OCI-LY7 (cell line): ENCODE measurements around the gene NTPCR. TPM values are rescaled to one million over a fixed set of nuclear protein-coding genes. Genes with fewer than 3 reads are reported as not detected.

ENCODE experiments used
- BruUV-seq: library from RNA; stranded (reverse); fragments of 400-500 nt; replicated peaks from 2 replicates; lab custom pipeline; 2021; lab: Mats Ljungman, UMichigan
- CTCF ChIA-PET: fragments of 300-600 bp; sonication (Branson Sonifier 250); formaldehyde crosslinking; loops from one replicate; lab custom pipeline; 2022; ENCODE audit warnings: antibody characterized with exemption; ENCODE audit not compliant: unreplicated experiment; lab: Charles Lee
- POLR2A ChIA-PET: fragments of 300-600 bp; sonication (Branson Sonifier 250); formaldehyde crosslinking; loops from one replicate; lab custom pipeline; 2022; ENCODE audit warnings: antibody characterized with exemption; lab: Charles Lee
- DNase-seq: peaks from one replicate; pipeline ENCODE4 v3.0.0-alpha.2; 2015; ENCODE audit warnings: low spot score
- H2AFZ ChIP-seq: fragments of 200-600 bp; sonication (generic), shearing (Covaris generic); 2 replicates; pipeline ENCODE4 v1.6.1; 2014; ENCODE audit warnings: mild to moderate bottlenecking, antibody characterized with exemption, low read length, moderate library complexity
- H3K27ac ChIP-seq: fragments of 200-600 bp; sonication (generic); 2 replicates; pipeline ENCODE4 v1.5.1; 2014; ENCODE audit warnings: mixed run types, low read depth, mild to moderate bottlenecking, moderate library complexity, low read length, inconsistent platforms; ENCODE audit not compliant: poor library complexity, severe bottlenecking
- H3K36me3 ChIP-seq: fragments of 200-600 bp; sonication (generic); 2 replicates; pipeline ENCODE4 v1.6.1; 2014; ENCODE audit warnings: mild to moderate bottlenecking, antibody characterized with exemption, low read length, moderate library complexity, mixed read lengths; ENCODE audit not compliant: insufficient read depth
- H3K4me1 ChIP-seq: fragments of 200-600 bp; sonication (generic); 2 replicates; pipeline ENCODE4 v1.5.1; 2014; ENCODE audit warnings: mild to moderate bottlenecking, low read length; ENCODE audit not compliant: insufficient read depth, poor library complexity, severe bottlenecking
- H3K4me2 ChIP-seq: fragments of 200-600 bp; sonication (generic); 2 replicates; pipeline ENCODE4 v1.6.1; 2014; ENCODE audit warnings: mild to moderate bottlenecking, low read length
- H3K4me3 ChIP-seq: fragments of 200-600 bp; sonication (generic); 2 replicates; pipeline ENCODE4 v1.5.1; 2014; ENCODE audit warnings: mild to moderate bottlenecking, low read depth, low read length; ENCODE audit not compliant: poor library complexity, severe bottlenecking
- H3K79me2 ChIP-seq: fragments of 200-600 bp; sonication (generic); 2 replicates; pipeline ENCODE4 v1.6.1; 2016; ENCODE audit warnings: low read depth, mild to moderate bottlenecking, low read length, moderate library complexity, mixed read lengths; ENCODE audit not compliant: insufficient read depth
- H3K9me2 ChIP-seq: fragments of 200-600 bp; sonication (generic); 2 replicates; pipeline ENCODE4 v1.6.1; 2016; ENCODE audit warnings: mild to moderate bottlenecking, low read length, mixed read lengths; ENCODE audit not compliant: insufficient read depth
- H3K9me3 ChIP-seq: fragments of 200-600 bp; sonication (generic); 2 replicates; pipeline ENCODE4 v1.6.1; 2014; ENCODE audit warnings: mild to moderate bottlenecking, mixed run types, low read length, mixed read lengths
- H4K20me1 ChIP-seq: fragments of 200-600 bp; sonication (generic); 2 replicates; pipeline ENCODE4 v1.6.1; 2014; ENCODE audit warnings: mild to moderate bottlenecking, antibody characterized with exemption, low read length, moderate library complexity, mixed read lengths; ENCODE audit not compliant: insufficient read depth
- EZH2phosphoT487 ChIP-seq: fragments of 200-600 bp; sonication (generic); IDR thresholded peaks from 2 replicates; pipeline ENCODE4 v1.6.1; 2018; ENCODE audit warnings: low read depth, borderline replicate concordance, mild to moderate bottlenecking, mixed run types, antibody characterized with exemption, low read length, moderate library complexity, mixed read lengths
- intact Hi-C: fragments of 100-400 bp; cut with micrococcal nuclease; formaldehyde crosslinking; loops from one replicate; pipeline ENCODE4 v1.10.0; 2022; ENCODE audit not compliant: unreplicated experiment
- total RNA-seq, 2 experiments: library from RNA; depleted of rRNA in 1 of 2; stranded (reverse); fragments of >200 nt in 1 of 2; shearing (Covaris generic) in 1 of 2; gene quantifications; 2 replicates each; pipeline ENCODE4 v1.2.3, GENCODE V29; 2014 to 2022
- TF ChIP-seq, protein P1 (sequence below): fragments of 200-600 bp; sonication (generic); conservative IDR thresholded peaks from 2 replicates; pipeline ENCODE4 v1.5.1; 2014; ENCODE audit warnings: mild to moderate bottlenecking, antibody characterized with exemption, low read length, moderate library complexity, mixed read lengths

NTPCR gene
- total RNA-seq, 2 experiments from 2014 or later, result 17.3 to 39.1 TPM

DNA sequence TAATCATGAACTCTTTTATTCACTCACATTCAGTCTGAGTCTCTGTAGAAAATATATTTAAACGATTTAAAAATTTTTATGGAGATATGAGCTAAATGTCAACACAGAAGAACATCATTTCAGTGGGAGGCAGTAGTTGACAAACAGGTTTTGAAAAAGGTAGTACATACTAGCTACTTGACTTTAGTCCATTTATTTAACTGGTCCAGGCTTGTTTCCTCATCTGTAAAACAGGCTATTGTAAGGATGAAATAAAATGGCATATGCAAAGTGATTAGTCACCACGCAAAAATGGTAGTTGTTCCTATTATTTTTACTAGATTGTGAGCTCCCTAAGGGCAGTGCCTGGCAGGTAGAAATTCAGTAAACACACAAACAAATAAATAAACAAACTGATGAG is 75.2 kb downstream of the NTPCR start:
- no peak overlapping the region for H2AFZ ChIP-seq
- DNase-seq, result no peak
- H3K4me3 ChIP-seq, result no peak overlapping the region
- no peaks in the 10 kb centered on the region for H3K36me3 ChIP-seq
- CTCF ChIA-PET, result no interaction called here
- no peaks in the 10 kb centered on the region for H4K20me1 ChIP-seq
- TF ChIP-seq EZH2phosphoT487, result no peak
- TF ChIP-seq, protein P1, sequence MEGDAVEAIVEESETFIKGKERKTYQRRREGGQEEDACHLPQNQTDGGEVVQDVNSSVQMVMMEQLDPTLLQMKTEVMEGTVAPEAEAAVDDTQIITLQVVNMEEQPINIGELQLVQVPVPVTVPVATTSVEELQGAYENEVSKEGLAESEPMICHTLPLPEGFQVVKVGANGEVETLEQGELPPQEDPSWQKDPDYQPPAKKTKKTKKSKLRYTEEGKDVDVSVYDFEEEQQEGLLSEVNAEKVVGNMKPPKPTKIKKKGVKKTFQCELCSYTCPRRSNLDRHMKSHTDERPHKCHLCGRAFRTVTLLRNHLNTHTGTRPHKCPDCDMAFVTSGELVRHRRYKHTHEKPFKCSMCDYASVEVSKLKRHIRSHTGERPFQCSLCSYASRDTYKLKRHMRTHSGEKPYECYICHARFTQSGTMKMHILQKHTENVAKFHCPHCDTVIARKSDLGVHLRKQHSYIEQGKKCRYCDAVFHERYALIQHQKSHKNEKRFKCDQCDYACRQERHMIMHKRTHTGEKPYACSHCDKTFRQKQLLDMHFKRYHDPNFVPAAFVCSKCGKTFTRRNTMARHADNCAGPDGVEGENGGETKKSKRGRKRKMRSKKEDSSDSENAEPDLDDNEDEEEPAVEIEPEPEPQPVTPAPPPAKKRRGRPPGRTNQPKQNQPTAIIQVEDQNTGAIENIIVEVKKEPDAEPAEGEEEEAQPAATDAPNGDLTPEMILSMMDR, result no peak
- no peaks in the 10 kb centered on the region for H3K4me1 ChIP-seq
- no peaks in the 10 kb centered on the region for H3K9me3 ChIP-seq
- H3K9me2 ChIP-seq, result no peaks in the 10 kb centered on the region
- H3K4me2 ChIP-seq, result no peak overlapping the region
- BruUV-seq, result no TSS peak
- POLR2A ChIA-PET, result interaction anchor here (0.8 to 1.3 kb wide), 3 partner anchors 12 to 227 kb away, joined by 3 to 4 read pairs (median 4); no protein-coding TSS in a partner anchor
- H3K79me2 ChIP-seq, result no peaks in the 10 kb centered on the region
- intact Hi-C loops, result no loop called here
- H3K27ac ChIP-seq, result no peak overlapping the region

DNA sequence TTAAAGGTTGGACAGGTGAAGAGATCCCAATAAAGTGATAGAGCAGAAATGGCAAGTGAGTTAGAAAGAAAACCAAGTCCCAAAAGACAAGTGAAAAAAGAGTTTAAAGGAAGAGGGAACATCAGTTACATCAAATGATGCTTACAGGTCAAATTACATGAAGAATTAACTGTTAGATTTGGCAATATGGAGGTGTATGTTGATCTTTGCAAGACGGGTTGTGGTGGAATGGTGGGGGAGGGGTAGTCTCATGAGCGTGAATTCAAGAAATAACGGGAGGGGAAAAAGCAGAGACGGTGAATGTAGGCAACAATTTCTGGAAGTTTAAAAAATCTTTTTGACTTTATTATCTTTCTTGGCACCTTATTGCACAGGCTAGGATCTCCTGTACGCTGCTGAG is 76.6 kb downstream of the NTPCR start:
- CTCF ChIA-PET, result no interaction called here
- Histone ChIP-seq H4K20me1 (no peaks in the 10 kb centered on the region), H3K9me2 (no peaks in the 10 kb centered on the region), H3K4me1 (no peaks in the 10 kb centered on the region), H2AFZ (no peak overlapping the region), H3K79me2 (no peaks in the 10 kb centered on the region), H3K27ac (no peak overlapping the region), H3K36me3 (no peaks in the 10 kb centered on the region), H3K4me2 (no peak overlapping the region), H3K4me3 (no peak overlapping the region), H3K9me3 (no peaks in the 10 kb centered on the region)
- TF ChIP-seq, protein P1, result no peak
- TF ChIP-seq EZH2phosphoT487, result no peak
- BruUV-seq, result no TSS peak
- no peak for DNase-seq
- POLR2A ChIA-PET, result no interaction called here
- intact Hi-C loops, result no loop called here

- no peak overlapping the region for H3K4me3 ChIP-seq
- H3K27ac ChIP-seq, result no peak overlapping the region
- POLR2A ChIA-PET, result no interaction called here
- no peaks in the 10 kb centered on the region for H4K20me1 ChIP-seq
- no peaks in the 10 kb centered on the region for H3K36me3 ChIP-seq
- CTCF ChIA-PET, result no interaction called here
- H3K79me2 ChIP-seq, result no peaks in the 10 kb centered on the region
- H2AFZ ChIP-seq, result no peak overlapping the region
- H3K9me2 ChIP-seq, result no peaks in the 10 kb centered on the region
- DNase-seq, result no peak
- H3K9me3 ChIP-seq, result no peaks in the 10 kb centered on the region
- no TSS peak for BruUV-seq
- intact Hi-C loops, result loop anchor here (5.0 kb wide), 1 partner anchor 399 kb away; the partner anchor contains the start of gene SIPA1L2
- H3K4me1 ChIP-seq, result no peaks in the 10 kb centered on the region
- TF ChIP-seq, protein P1, result no peak
- TF ChIP-seq EZH2phosphoT487, result no peak
- H3K4me2 ChIP-seq, result no peak overlapping the region
These were observed 81.1 kb downstream of the NTPCR start for GRCh38 chr1:233031521-233031920.
